ENCODE results near the gene MYCBP2. TPM values are rescaled to one million over a fixed set of nuclear protein-coding genes. Genes with fewer than 3 reads are reported as not detected.
A peak's percentile ranks its signal among the peaks of the same experiment; 100 is the strongest.

The MYCBP2 gene
- 61.2 and 63.3 TPM in 2 replicates for total RNA-seq
- 23.3 and 29.2 TPM in 2 replicates for polyA plus RNA-seq

GRCh38 chr13:77326905-77327604 lies at the start of gene MYCBP2:
Gene MYCBP2, minus strand, starts transcription at chr13:77327094. Its CDS starts 319 bp downstream, at chr13:77326775.
- Histone ChIP-seq H3K9me3 (ENCODE audit: low read depth) (no peaks in the 10 kb centered on the region), H3K36me3 (replicated peaks; ENCODE audit: insufficient read depth, low read depth) (no peaks in the 10 kb centered on the region), H3K27me3 (no peaks in the 10 kb centered on the region), H2AFZ (peak within 1 kb of the TSS; percentile 51), H3K27ac (peak within 1 kb of the TSS; percentile 76), H3K4me1 (ENCODE audit: insufficient read depth) (peaks cover 8% of the 10 kb centered on the region), H3K9me2 (replicated peaks; ENCODE audit: insufficient read depth) (no peaks in the 10 kb centered on the region), H3K79me2 (peaks cover 44% of the 10 kb centered on the region), H4K20me1 (ENCODE audit: insufficient read depth, poor library complexity, severe bottlenecking) (peaks cover 30% of the 10 kb centered on the region), H3K4me2 (peak within 1 kb of the TSS; percentile 90), H3K4me3 (peak within 1 kb of the TSS; percentile 79)
- TF ChIP-seq EZH2 (IDR thresholded peaks at IDR 0.05; ENCODE audit: borderline replicate concordance) (no peak), EZH2phosphoT487 (IDR thresholded peaks at IDR 0.05; ENCODE audit: low read depth, severe bottlenecking, unreplicated experiment) (no peak), CTCF (IDR thresholded peaks at IDR 0.05; ENCODE audit: poor library complexity) (no peak)
- peak; percentile 98 for DNase-seq (ENCODE audit: low spot score)
- WGBS (ENCODE audit: low lambda C conversion rate, missing lambda C conversion rate), result 1% methylated on average over 26 of the region's 35 CpGs

- TF ChIP-seq CTCF (IDR thresholded peaks at IDR 0.05; ENCODE audit: poor library complexity) (no peak), EZH2 (IDR thresholded peaks at IDR 0.05; ENCODE audit: borderline replicate concordance) (no peak), EZH2phosphoT487 (IDR thresholded peaks at IDR 0.05; ENCODE audit: low read depth, severe bottlenecking, unreplicated experiment) (no peak)
- no peaks in the 10 kb centered on the region for H3K79me2 ChIP-seq
- no peaks in the 10 kb centered on the region for H3K4me1 ChIP-seq (ENCODE audit: insufficient read depth)
- H3K36me3 ChIP-seq (replicated peaks; ENCODE audit: insufficient read depth, low read depth), result no peaks in the 10 kb centered on the region
- no peak for DNase-seq (ENCODE audit: low spot score)
- no peaks in the 10 kb centered on the region for H3K27me3 ChIP-seq
- 90% methylated on average over 1 of the region's 1 CpG for WGBS (ENCODE audit: low lambda C conversion rate, missing lambda C conversion rate)
- H2AFZ ChIP-seq, result no peak overlapping the region
- H3K27ac ChIP-seq, result no peak overlapping the region
- H3K9me2 ChIP-seq (replicated peaks; ENCODE audit: insufficient read depth), result no peaks in the 10 kb centered on the region
- no peak overlapping the region for H3K4me3 ChIP-seq
- no peak overlapping the region for H3K4me2 ChIP-seq
- no peaks in the 10 kb centered on the region for H4K20me1 ChIP-seq (ENCODE audit: insufficient read depth, poor library complexity, severe bottlenecking)
- H3K9me3 ChIP-seq (ENCODE audit: low read depth), result no peaks in the 10 kb centered on the region
These were observed 48.7 kb upstream of the MYCBP2 start for GRCh38 chr13:77375560-77376108.

- Histone ChIP-seq H3K79me2 (no peaks in the 10 kb centered on the region), H3K4me2 (no peak overlapping the region), H2AFZ (no peak overlapping the region), H4K20me1 (ENCODE audit: insufficient read depth, poor library complexity, severe bottlenecking) (no peaks in the 10 kb centered on the region), H3K4me1 (ENCODE audit: insufficient read depth) (no peaks in the 10 kb centered on the region), H3K27ac (no peak overlapping the region), H3K4me3 (no peak overlapping the region), H3K27me3 (no peaks in the 10 kb centered on the region), H3K9me2 (replicated peaks; ENCODE audit: insufficient read depth) (no peaks in the 10 kb centered on the region), H3K9me3 (ENCODE audit: low read depth) (no peaks in the 10 kb centered on the region), H3K36me3 (replicated peaks; ENCODE audit: insufficient read depth, low read depth) (no peaks in the 10 kb centered on the region)
- TF ChIP-seq CTCF (IDR thresholded peaks at IDR 0.05; ENCODE audit: poor library complexity), result no peak
- TF ChIP-seq EZH2phosphoT487 (IDR thresholded peaks at IDR 0.05; ENCODE audit: low read depth, severe bottlenecking, unreplicated experiment), result no peak
- TF ChIP-seq EZH2 (IDR thresholded peaks at IDR 0.05; ENCODE audit: borderline replicate concordance), result no peak
- no peak for DNase-seq (ENCODE audit: low spot score)
- WGBS (ENCODE audit: low lambda C conversion rate, missing lambda C conversion rate), result 71% methylated on average over 2 of the region's 2 CpGs
These were observed 47.9 kb upstream of the MYCBP2 start for GRCh38 chr13:77374786-77375185.

Data from hepatocyte (in vitro differentiated cells).